Mesodermal cell (in vitro differentiated cells): Measurements from ENCODE around the gene MUC5B.
"Not testable (repeated sequence)": the region's sequence is repeated elsewhere in the genome, so short reads cannot be mapped to it uniquely, and the experiment has no call there.

Experiments used
- H3K27ac ChIP-seq: 2 replicates; pipeline ENCODE4 v1.7.0; 2013; ENCODE audit warnings: mild to moderate bottlenecking, low read depth, low read length, moderate library complexity; ENCODE audit not compliant: severe bottlenecking
- H3K36me3 ChIP-seq: 2 replicates; pipeline ENCODE4 v1.7.1; 2013; ENCODE audit warnings: mild to moderate bottlenecking, low read length, moderate library complexity; ENCODE audit not compliant: control insufficient read depth, insufficient read depth
- H3K4me1 ChIP-seq: one replicate; pipeline ENCODE4 v1.7.1; 2013; ENCODE audit warnings: mild to moderate bottlenecking, low read length; ENCODE audit not compliant: insufficient read depth, control insufficient read depth, poor library complexity, severe bottlenecking
- H3K4me3 ChIP-seq: 2 replicates; pipeline ENCODE4 v1.7.0; 2013; ENCODE audit warnings: low read length, control low read depth, mild to moderate bottlenecking; ENCODE audit not compliant: insufficient read depth, poor library complexity, severe bottlenecking; ENCODE audit errors: extremely low read depth
- H3K9me3 ChIP-seq: 2 replicates; pipeline ENCODE4 v1.7.1; 2013; ENCODE audit warnings: mild to moderate bottlenecking, low read length, moderate library complexity; ENCODE audit not compliant: control insufficient read depth
- WGBS, 2 experiments: methylation state at CpG; one replicate each; pipeline ENCODE4 v1.1.5; 2013; ENCODE audit warnings: missing lambda C conversion rate in 2 of 2; ENCODE audit not compliant: insufficient coverage in 2 of 2; 5-methylcytosine and 5-hydroxymethylcytosine counted together

MUC5B gene

GRCh38 chr11:1262172-1263006 lies 39.5 kb downstream of the MUC5B start:
- Histone ChIP-seq H3K36me3 (no peaks in the 10 kb centered on the region), H3K4me3 (peak overlapping the region; percentile 12), H3K9me3 (peaks cover 6% of the 10 kb centered on the region), H3K4me1 (peaks cover 4% of the 10 kb centered on the region), H3K27ac (no peak overlapping the region)
- WGBS, 2 experiments, result 34% methylated on average over 27 to 30 of the region's 31 CpGs

GRCh38 chr11:1263010-1263409 lies 40.1 kb downstream of the MUC5B start:
- peaks cover 6% of the 10 kb centered on the region for H3K9me3 ChIP-seq
- no peak overlapping the region for H3K27ac ChIP-seq
- WGBS, 2 experiments, result 69 to 72% methylated on average over 3 to 7 of the region's 7 CpGs
- no peaks in the 10 kb centered on the region for H3K36me3 ChIP-seq
- peaks cover 4% of the 10 kb centered on the region for H3K4me1 ChIP-seq
- H3K4me3 ChIP-seq, result peak overlapping the region; percentile 3

GRCh38 chr11:1264444-1264843 lies 41.6 kb downstream of the MUC5B start:
- no CpG with 5 or more reads among the region's 3 CpGs for whole genome bisulfite sequencing, 2 experiments
- not testable (repeated sequence) for H3K4me3 ChIP-seq, H3K36me3 ChIP-seq, H3K9me3 ChIP-seq, H3K27ac ChIP-seq, H3K4me1 ChIP-seq

- not testable (repeated sequence) for H3K4me1 ChIP-seq, H3K9me3 ChIP-seq, H3K27ac ChIP-seq, H3K4me3 ChIP-seq, H3K36me3 ChIP-seq
- 90 to 93% methylated on average over 4 of the region's 4 CpGs for WGBS, 2 experiments
These were observed 42.6 kb downstream of the MUC5B start for GRCh38 chr11:1265480-1265879.

GRCh38 chr11:1266976-1267375 lies 44.1 kb downstream of the MUC5B start:
- H3K36me3 ChIP-seq, H3K9me3 ChIP-seq, H3K27ac ChIP-seq, H3K4me3 ChIP-seq: not testable (repeated sequence)
- WGBS, 2 experiments, result 75 to 88% methylated on average over 1 to 2 of the region's 2 CpGs
- H3K4me1 ChIP-seq, result peaks cover 12% of the 10 kb centered on the region

GRCh38 chr11:1267441-1268100 lies 44.7 kb downstream of the MUC5B start:
- Histone ChIP-seq H3K4me1 (peaks cover 8% of the 10 kb centered on the region), H3K36me3 (no peaks in the 10 kb centered on the region), H3K4me3 (no peak overlapping the region), H3K9me3 (peaks cover 6% of the 10 kb centered on the region), H3K27ac (no peak overlapping the region)
- 87 to 97% methylated on average over 7 to 9 of the region's 9 CpGs for WGBS, 2 experiments

- 83 to 84% methylated on average over 2 to 5 of the region's 5 CpGs for WGBS, 2 experiments
- Histone ChIP-seq H3K27ac (no peak overlapping the region), H3K4me1 (peaks cover 8% of the 10 kb centered on the region)
These were observed 47.1 kb downstream of the MUC5B start for GRCh38 chr11:1269957-1270356.

GRCh38 chr11:1270476-1270875 lies 47.6 kb downstream of the MUC5B start:
- H3K9me3 ChIP-seq, result peaks cover 5% of the 10 kb centered on the region
- no peak overlapping the region for H3K4me3 ChIP-seq
- peaks cover 14% of the 10 kb centered on the region for H3K36me3 ChIP-seq
- H3K4me1 ChIP-seq, result peaks cover 8% of the 10 kb centered on the region
- WGBS, 2 experiments, result 93 to 98% methylated on average over 3 to 9 of the region's 10 CpGs
- H3K27ac ChIP-seq, result no peak overlapping the region

More at GRCh38 chr11:1269957-1270356, 47.1 kb downstream of the MUC5B start:
- Histone ChIP-seq H3K9me3 (peaks cover 6% of the 10 kb centered on the region), H3K36me3 (peaks cover 10% of the 10 kb centered on the region), H3K4me3 (no peak overlapping the region)

GRCh38 chr11:1271002-1271401 lies 48.1 kb downstream of the MUC5B start:
- 36 to 53% methylated on average over 11 to 12 of the region's 13 CpGs for WGBS, 2 experiments
- H3K36me3 ChIP-seq, result peaks cover 14% of the 10 kb centered on the region
- peak overlapping the region; percentile 18 for H3K27ac ChIP-seq
- peaks cover 8% of the 10 kb centered on the region for H3K4me1 ChIP-seq
- no peak overlapping the region for H3K4me3 ChIP-seq
- H3K9me3 ChIP-seq, result no peaks in the 10 kb centered on the region

- Histone ChIP-seq H3K9me3 (no peaks in the 10 kb centered on the region), H3K4me3 (no peak overlapping the region), H3K36me3 (peaks cover 17% of the 10 kb centered on the region), H3K27ac (peak overlapping the region; percentile 18), H3K4me1 (peaks cover 8% of the 10 kb centered on the region)
- WGBS, 2 experiments, result 81 to 91% methylated on average over 7 to 9 of the region's 9 CpGs
These were observed 48.5 kb downstream of the MUC5B start for GRCh38 chr11:1271406-1271805.

GRCh38 chr11:1271927-1272326 lies 49.1 kb downstream of the MUC5B start:
- WGBS, 2 experiments, result 96 to 98% methylated on average over 6 to 30 of the region's 30 CpGs
- Histone ChIP-seq H3K4me3 (no peak overlapping the region), H3K27ac (no peak overlapping the region), H3K4me1 (peaks cover 8% of the 10 kb centered on the region), H3K9me3 (no peaks in the 10 kb centered on the region), H3K36me3 (peaks cover 21% of the 10 kb centered on the region)
